K562 (cell line): Measurements from ENCODE around the gene WWOX. TPM values are rescaled to one million over a fixed set of nuclear protein-coding genes. Genes with fewer than 3 reads are reported as not detected.

Source experiments
- ATAC-seq: fragments of 200-7000 bp; cut with Tn5 transposase; 3 replicates; pipeline ENCODE4 v1.9.1; 2020; ENCODE audit warnings: moderate library complexity
- BruUV-seq: library from RNA; stranded (reverse); fragments of 400-500 nt; replicated peaks from 2 replicates; lab custom pipeline; 2021; lab: Mats Ljungman, UMichigan
- CTCF ChIA-PET: fragments of 300-600 bp; formaldehyde crosslinking; extraction: SDS; loops from one replicate; lab custom pipeline; 2021; ENCODE audit warnings: low intra/inter-chr PET ratio; lab: Yijun Ruan, JAX
- POLR2A ChIA-PET: fragments of 300-600, 350-650 bp; sonication (Branson Sonifier 250); formaldehyde crosslinking; extraction: SDS; loops from one replicate; lab custom pipeline; 2021; ENCODE audit warnings: antibody characterized with exemption, inconsistent platforms; lab: Yijun Ruan, JAX
- DNase-seq, 4 experiments: peaks; one replicate each; pipeline versions ENCODE4 v3.0.0 to v3.0.0-alpha.2; 2011 to 2018; ENCODE audit warnings: low spot score in 3 of 4, mixed read lengths in 3 of 4; ENCODE audit errors: extremely low read depth in 1 of 4
- FAIRE-seq: peaks from 2 replicates; lab custom pipeline; 2011; peaks lifted over from hg19 to GRCh38; lab: Jason Lieb, UNC
- H2AFZ ChIP-seq: 2 replicates; pipeline ENCODE4 v1.6.0; 2011; ENCODE audit warnings: low read depth, low read length, control low read depth, inconsistent platforms
- H3K27ac ChIP-seq: fragments of 200-600 bp; 3 replicates; pipeline ENCODE4 v1.8.0; 2011; ENCODE audit warnings: low read depth, mild to moderate bottlenecking, control low read depth, inconsistent platforms, low read length, moderate library complexity, mixed read lengths; ENCODE audit errors: extremely low read depth
- H3K27me3 ChIP-seq, 2 experiments: fragments of 300-600 bp in 1 of 2; 2 replicates in 1 of 2; 3 replicates in 1 of 2; pipeline versions ENCODE4 v1.6.0 to v1.8.0; 2011; ENCODE audit warnings: inconsistent platforms in 2 of 2, low read length in 2 of 2, mild to moderate bottlenecking in 1 of 2, mixed read lengths in 1 of 2, moderate library complexity in 1 of 2; ENCODE audit not compliant: control insufficient read depth in 2 of 2, insufficient read depth in 2 of 2
- H3K36me3 ChIP-seq: fragments of 300-600 bp; 3 replicates; pipeline ENCODE4 v1.8.0; 2011; ENCODE audit warnings: mild to moderate bottlenecking, low read length, inconsistent platforms; ENCODE audit not compliant: control insufficient read depth, insufficient read depth
- H3K4me1 ChIP-seq, 2 experiments: fragments of 200-600 bp in 1 of 2; replicated peaks in 1 of 2; 2 replicates in 1 of 2; 3 replicates in 1 of 2; pipeline versions ENCODE4 v1.5.1 to v1.8.0; 2011; ENCODE audit warnings: inconsistent platforms in 2 of 2, low read length in 2 of 2, mild to moderate bottlenecking in 1 of 2, mixed read lengths in 1 of 2, moderate library complexity in 1 of 2; ENCODE audit not compliant: control insufficient read depth in 2 of 2, insufficient read depth in 2 of 2
- H3K4me2 ChIP-seq: 2 replicates; pipeline ENCODE4 v1.6.1; 2011; ENCODE audit warnings: low read length, control low read depth, inconsistent platforms, mixed read lengths; ENCODE audit not compliant: insufficient read depth
- H3K4me3 ChIP-seq: fragments of 200-600 bp; sonication (generic), shearing (Covaris generic); 2 replicates; pipeline ENCODE4 v1.5.1; 2016; ENCODE audit warnings: control low read depth, inconsistent platforms
- H3K79me2 ChIP-seq: fragments of 200-600 bp; 3 replicates; pipeline ENCODE4 v1.8.0; 2011; ENCODE audit warnings: low read length, inconsistent platforms; ENCODE audit not compliant: control insufficient read depth, insufficient read depth
- H3K9ac ChIP-seq, 2 experiments: 2 replicates each; pipeline versions ENCODE4 v1.6.0 to v1.6.1; 2011; ENCODE audit warnings: low read depth in 2 of 2, low read length in 2 of 2, control low read depth in 1 of 2, inconsistent platforms in 1 of 2, mild to moderate bottlenecking in 1 of 2, mixed read lengths in 1 of 2; ENCODE audit not compliant: insufficient read depth in 1 of 2
- H3K9me1 ChIP-seq: one replicate; pipeline ENCODE4 v1.6.0; 2011; ENCODE audit warnings: inconsistent platforms, mild to moderate bottlenecking, low read length, moderate library complexity; ENCODE audit not compliant: control insufficient read depth, insufficient read depth
- H3K9me3 ChIP-seq: replicated peaks from 2 replicates; pipeline ENCODE4 v1.5.1; 2011; ENCODE audit warnings: low read depth, low read length, inconsistent platforms; ENCODE audit not compliant: control insufficient read depth, insufficient read depth
- H4K20me1 ChIP-seq: replicated peaks from 2 replicates; pipeline ENCODE4 v1.6.1; 2011; ENCODE audit warnings: low read length, inconsistent platforms, mixed read lengths; ENCODE audit not compliant: control insufficient read depth, insufficient read depth
- ARNT ChIP-seq, 2 experiments: fragments of 450-650 bp; IDR thresholded peaks; 2 replicates each; pipeline ENCODE4 v1.6.1; 2016; ENCODE audit warnings: mild to moderate bottlenecking in 1 of 2
- ATF3 ChIP-seq, 2 experiments: fragments of 450-650 bp in 1 of 2; sonication (generic) in 1 of 2; formaldehyde crosslinking in 1 of 2; IDR thresholded peaks in 1 of 2; conservative IDR thresholded peaks in 1 of 2; 2 replicates each; pipeline versions ENCODE4 v1.6.1 to v1.8.1; 2016 to 2023; ENCODE audit warnings: mild to moderate bottlenecking in 2 of 2, moderate library complexity in 2 of 2, inconsistent platforms in 1 of 2, missing genetic modification reagents in 1 of 2
- ATF7 ChIP-seq: fragments of 450-650 bp; IDR thresholded peaks from 2 replicates; pipeline ENCODE4 v1.7.1; 2014; ENCODE audit warnings: mild to moderate bottlenecking, moderate library complexity
- CBFA2T3 ChIP-seq: fragments of 450-650 bp; IDR thresholded peaks from 2 replicates; pipeline ENCODE4 v1.6.1; 2017
- KAT2B ChIP-seq: IDR thresholded peaks from one replicate; pipeline ENCODE4 v1.6.1; 2012; ENCODE audit warnings: low read depth, mild to moderate bottlenecking, control low read depth, inconsistent platforms, low read length, moderate library complexity
- MTA3 ChIP-seq: fragments of 450-650 bp; formaldehyde crosslinking; IDR thresholded peaks from 2 replicates; pipeline ENCODE4 v1.6.1; 2017; ENCODE audit warnings: mild to moderate bottlenecking, borderline replicate concordance
- TCF15 ChIP-seq: fragments of 250-450 bp; sonication (Bioruptor Pico); IDR thresholded peaks from 2 replicates; pipeline ENCODE4 v1.8.0; 2022; ENCODE audit warnings: moderate library complexity, mild to moderate bottlenecking, inconsistent platforms
- TCF3 ChIP-seq: sonication (generic); formaldehyde crosslinking; IDR thresholded peaks from 2 replicates; pipeline ENCODE4 v1.4.0; 2020; ENCODE audit warnings: mild to moderate bottlenecking, missing genetic modification reagents
- WGBS: fragments of 100-300 bp; shearing (Covaris generic); methylation state at CpG from one replicate; pipeline ENCODE4 v1.1.6; 2016; ENCODE audit warnings: low coverage, mixed read lengths; ENCODE audit not compliant: insufficient coverage; ENCODE audit errors: missing lambda C conversion rate; 5-methylcytosine and 5-hydroxymethylcytosine counted together
- in situ Hi-C: fragments of 300-500 bp; cut with MboI; formaldehyde crosslinking; loops from 4 replicates; pipeline ENCODE4 v1.15.0; 2018; ENCODE audit warnings: inconsistent platforms, mixed read lengths
- intact Hi-C: fragments of 100-400 bp; cut with micrococcal nuclease; formaldehyde crosslinking; loops from 2 replicates; pipeline ENCODE4 v1.14.2; 2022
- polyA plus RNA-seq, 8 experiments: library from polyadenylated mRNA; depleted of rRNA in 4 of 8; stranded (reverse) in 5 of 8; unstranded in 3 of 8; fragments of >200 nt; fragmentation: Nextera tagmentation in 2 of 8; fragmentation: Illumina TruSeq in 1 of 8; extraction: Ambion mirVana in 2 of 8; extraction: Trizol in 1 of 8; gene quantifications; 2 replicates each; pipeline versions ENCODE4 v1.2.1 to v1.2.3, GENCODE V29; 2011 to 2014; ENCODE audit warnings: inconsistent platforms in 1 of 8, missing spikeins in 1 of 8
- total RNA-seq, 7 experiments: library from RNA; depleted of rRNA in 6 of 7; stranded (reverse); fragments of >200 nt in 6 of 7; fragmentation: Illumina TruSeq in 2 of 7; extraction: Trizol in 2 of 7; gene quantifications; 2 replicates each; pipeline versions ENCODE4 v1.2.1 to v1.2.3, GENCODE V29; 2011 to 2021; ENCODE audit warnings: low replicate concordance in 1 of 7

WWOX gene
- total and polyA plus RNA-seq, 9 of the 15 experiments (the other 6 are each of a cell fraction or from before 2014, with no cell fraction given): 1.6 to 22.7 (median 8.1) TPM

GRCh38 chr16:78091419-78091818 lies 8.0 kb upstream of the WWOX start:
- Histone ChIP-seq H3K4me2 (no peak overlapping the region; the same call in 1 of the 2 replicates), H3K9me1 (no peaks in the 10 kb centered on the region), H3K4me3 (no peak overlapping the region), H3K79me2 (no peaks in the 10 kb centered on the region), H4K20me1 (0 out of 2 replicates have a peak, but pooled peaks cover 4% of the 10 kb centered on the region), H2AFZ (no peak overlapping the region), H3K4me1 (no peaks in the 10 kb centered on the region; a peak in 3 of 5 replicates), H3K27ac (no peak overlapping the region), H3K9me3 (no peaks in the 10 kb centered on the region), H3K36me3 (no peaks in the 10 kb centered on the region), H3K27me3 (peaks cover 7 to 10% of the 10 kb centered on the region in 2 experiments; a peak in 4 of 5 replicates), H3K9ac (no peak overlapping the region)
- DNase-seq (no peak), FAIRE-seq (no peak), ATAC-seq (no peak)
- intact Hi-C loops: loop anchor here (10.0 kb wide), 1 partner anchor 417 kb away; no protein-coding TSS in a partner anchor
- TF ChIP-seq ARNT (IDR thresholded peaks at IDR 0.05): no peak
- TF ChIP-seq TCF15 (CRISPR knock-in tag): no peak
- TF ChIP-seq ATF3 (IDR thresholded peaks at IDR 0.05): 0 out of 2 replicates have a peak, but pooled peaks have one; percentile 10
- no peak for TF ChIP-seq ATF3 (CRISPR knock-in tag; conservative IDR thresholded peaks at IDR 0.05)
- peak; percentile 61; the same call in 1 of the 2 replicates for TF ChIP-seq ATF7
- TF ChIP-seq CBFA2T3: peak; percentile 29; the same call in 1 of the 2 replicates
- peak; percentile 36 for TF ChIP-seq TCF3 (CRISPR knock-in tag)
- TF ChIP-seq KAT2B: no peak
- no peak for TF ChIP-seq MTA3
- CTCF ChIA-PET: no interaction called here
- POLR2A ChIA-PET: interaction anchor here (1.4 kb wide), 1 partner anchor 27 kb away, joined by 7 read pairs; no protein-coding TSS in a partner anchor
- in situ Hi-C loops: no loop called here
- WGBS: 0% methylated on average over 1 of the region's 1 CpG
- BruUV-seq: no TSS peak
